ENCODE measurements around the gene ASCL5.

The ASCL5 gene

GRCh38 chr1:201136355-201137023, 9.5 kb upstream of the ASCL5 start:
- DNase-seq (ENCODE audit: low read depth in 1 of 2, low spot score in 1 of 2): no peak

- no peak for DNase-seq (ENCODE audit: low read depth in 1 of 2, low spot score in 1 of 2)
Observed at GRCh38 chr1:201134405-201134804, 7.4 kb upstream of the ASCL5 start.

GRCh38 chr1:201131398-201131797, 4.4 kb upstream of the ASCL5 start:
- DNase-seq (ENCODE audit: low read depth in 1 of 2, low spot score in 1 of 2): no peak

- no peak for DNase-seq (ENCODE audit: low read depth in 1 of 2, low spot score in 1 of 2)
Observed at GRCh38 chr1:201128962-201129361, 2.0 kb upstream of the ASCL5 start.

GRCh38 chr1:201128476-201128875, 1.5 kb upstream of the ASCL5 start:
- DNase-seq (ENCODE audit: low read depth in 1 of 2, low spot score in 1 of 2): no peak

- DNase-seq (ENCODE audit: low read depth in 1 of 2, low spot score in 1 of 2): no peak
Observed at GRCh38 chr1:201127755-201128455, 921 bp upstream of the ASCL5 start.

- DNase-seq (ENCODE audit: low read depth in 1 of 2, low spot score in 1 of 2): no peak
Observed at GRCh38 chr1:201126463-201126831, 537 bp downstream of the ASCL5 start.

GRCh38 chr1:201125800-201126199, 1.2 kb downstream of the ASCL5 start:
- no peak for DNase-seq (ENCODE audit: low read depth in 1 of 2, low spot score in 1 of 2)

- DNase-seq (ENCODE audit: low read depth in 1 of 2, low spot score in 1 of 2): no peak
Observed at GRCh38 chr1:201125019-201125418, 2.0 kb downstream of the ASCL5 start.

GRCh38 chr1:201123866-201124265, 3.1 kb downstream of the ASCL5 start:
- no peak for DNase-seq (ENCODE audit: low read depth in 1 of 2, low spot score in 1 of 2)

GRCh38 chr1:201122321-201122957, 4.5 kb downstream of the ASCL5 start:
- DNase-seq (ENCODE audit: low read depth in 1 of 2, low spot score in 1 of 2): no peak

- no peak for DNase-seq (ENCODE audit: low read depth in 1 of 2, low spot score in 1 of 2)
Observed at GRCh38 chr1:201119206-201120197, 7.5 kb downstream of the ASCL5 start.

- DNase-seq (ENCODE audit: low read depth in 1 of 2, low spot score in 1 of 2): no peak
Observed at GRCh38 chr1:201116091-201116490, 10.9 kb downstream of the ASCL5 start.

- no peak for DNase-seq (ENCODE audit: low read depth in 1 of 2, low spot score in 1 of 2)
Observed at GRCh38 chr1:201115390-201115937, 11.5 kb downstream of the ASCL5 start.

- peak; percentile 46 to 49 for DNase-seq (ENCODE audit: low read depth in 1 of 2, low spot score in 1 of 2)
Observed at GRCh38 chr1:201114245-201115131, 12.5 kb downstream of the ASCL5 start.

GRCh38 chr1:201113451-201114244, 13.3 kb downstream of the ASCL5 start:
- DNase-seq (ENCODE audit: low read depth in 1 of 2, low spot score in 1 of 2): no peak

GRCh38 chr1:201112926-201113325, 14.1 kb downstream of the ASCL5 start:
- DNase-seq (ENCODE audit: low read depth in 1 of 2, low spot score in 1 of 2): no peak

- no peak for DNase-seq (ENCODE audit: low read depth in 1 of 2, low spot score in 1 of 2)
Observed at GRCh38 chr1:201112173-201112731, 14.7 kb downstream of the ASCL5 start, which contains the start of gene CACNA1S. CACNA1S (minus strand) TSS chr1:201112426; CDS start chr1:201112339, 87 bp downstream.

GRCh38 chr1:201111672-201112071, 15.3 kb downstream of the ASCL5 start:
- DNase-seq (ENCODE audit: low read depth in 1 of 2, low spot score in 1 of 2): no peak

Data from activated T-helper 1 cell treated with anti-CD3 and anti-CD28 coated beads, Interleukin-2, amount 50 U/mL, for 16 hours (primary cell).